Mesenchymal stem cell (in vitro differentiated cells and primary cell): ENCODE measurements around the gene EIF3B.
"Not testable (repeated sequence)": the region's sequence is repeated elsewhere in the genome, so short reads cannot be mapped to it uniquely, and the experiment has no call there.

Experiments used
- DNase-seq: peaks from one replicate; pipeline ENCODE4 v3.0.0-alpha.2; 2013
- H2AFZ ChIP-seq: one replicate; pipeline ENCODE4 v1.6.1; 2013; ENCODE audit warnings: low read depth, mild to moderate bottlenecking, control low read depth, inconsistent platforms, low read length, moderate library complexity
- H2AK5ac ChIP-seq: 2 replicates; pipeline ENCODE4 v1.6.1; 2013; ENCODE audit warnings: low read length, moderate library complexity, mild to moderate bottlenecking, inconsistent platforms; ENCODE audit not compliant: severe bottlenecking
- H2BK120ac ChIP-seq: one replicate; pipeline ENCODE4 v1.6.1; 2013; ENCODE audit warnings: low read depth, mild to moderate bottlenecking, inconsistent platforms, low read length, moderate library complexity
- H2BK12ac ChIP-seq, 2 experiments: one replicate each; pipeline ENCODE4 v1.6.1; 2013; ENCODE audit warnings: inconsistent platforms in 2 of 2, low read length in 2 of 2, mild to moderate bottlenecking in 2 of 2, moderate library complexity in 2 of 2, control low read depth in 1 of 2
- H2BK15ac ChIP-seq: one replicate; pipeline ENCODE4 v1.6.1; 2013; ENCODE audit warnings: mild to moderate bottlenecking, low read depth, inconsistent platforms; ENCODE audit not compliant: poor library complexity, severe bottlenecking
- H2BK5ac ChIP-seq: 2 replicates; pipeline ENCODE4 v1.6.1; 2013; ENCODE audit warnings: low read depth, mild to moderate bottlenecking, low read length, control low read depth, inconsistent platforms; ENCODE audit not compliant: poor library complexity, severe bottlenecking
- H3K14ac ChIP-seq, 2 experiments: one replicate each; pipeline ENCODE4 v1.6.1; 2013; ENCODE audit warnings: inconsistent platforms in 2 of 2, low read length in 2 of 2, control low read depth in 1 of 2, mild to moderate bottlenecking in 1 of 2, moderate library complexity in 1 of 2
- H3K18ac ChIP-seq, 2 experiments: one replicate each; pipeline ENCODE4 v1.6.1; 2013; ENCODE audit warnings: inconsistent platforms in 2 of 2, low read length in 2 of 2, control low read depth in 1 of 2, low read depth in 1 of 2, mild to moderate bottlenecking in 1 of 2
- H3K23ac ChIP-seq, 2 experiments: one replicate each; pipeline ENCODE4 v1.6.1; 2013; ENCODE audit warnings: inconsistent platforms in 2 of 2, low read length in 2 of 2, mild to moderate bottlenecking in 2 of 2, moderate library complexity in 2 of 2, control low read depth in 1 of 2
- H3K27ac ChIP-seq: 2 replicates; pipeline ENCODE4 v1.5.1; 2013; ENCODE audit warnings: mild to moderate bottlenecking, moderate library complexity, low read length, control low read depth, inconsistent platforms; ENCODE audit not compliant: poor library complexity, severe bottlenecking
- H3K27me3 ChIP-seq, 2 experiments: 2 replicates each; pipeline versions ENCODE4 v1.6.1 to v1.7.0; 2013; ENCODE audit warnings: low read length in 2 of 2, mild to moderate bottlenecking in 2 of 2, moderate library complexity in 2 of 2, control low read depth in 1 of 2, inconsistent platforms in 1 of 2; ENCODE audit not compliant: control insufficient read depth in 1 of 2, insufficient read depth in 1 of 2
- H3K36me3 ChIP-seq, 2 experiments: 2 replicates each; pipeline versions ENCODE4 v1.6.1 to v1.7.0; 2013; ENCODE audit warnings: low read length in 2 of 2, control low read depth in 1 of 2, inconsistent platforms in 1 of 2, low read depth in 1 of 2, mild to moderate bottlenecking in 1 of 2; ENCODE audit not compliant: insufficient read depth in 2 of 2, control insufficient read depth in 1 of 2
- H3K4ac ChIP-seq, 2 experiments: one replicate each; pipeline ENCODE4 v1.6.1; 2013; ENCODE audit warnings: inconsistent platforms in 2 of 2, low read length in 2 of 2, mild to moderate bottlenecking in 2 of 2, moderate library complexity in 2 of 2, control low read depth in 1 of 2, low read depth in 1 of 2
- H3K4me1 ChIP-seq: 2 replicates; pipeline ENCODE4 v1.6.1; 2013; ENCODE audit warnings: low read depth, low read length, control low read depth; ENCODE audit not compliant: control insufficient read depth, insufficient read depth
- H3K4me2 ChIP-seq: 2 replicates; pipeline ENCODE4 v1.6.1; 2013; ENCODE audit warnings: low read length, mild to moderate bottlenecking, inconsistent platforms; ENCODE audit not compliant: poor library complexity, severe bottlenecking
- H3K4me3 ChIP-seq, 2 experiments: 2 replicates each; pipeline versions ENCODE4 v1.5.1 to v1.7.0; 2013; ENCODE audit warnings: low read length in 2 of 2, mild to moderate bottlenecking in 2 of 2, control low read depth in 1 of 2, low read depth in 1 of 2; ENCODE audit not compliant: insufficient read depth in 1 of 2
- H3K79me1 ChIP-seq: replicated peaks from 2 replicates; pipeline ENCODE4 v1.6.1; 2013; ENCODE audit warnings: mild to moderate bottlenecking, control low read depth, low read length, inconsistent platforms; ENCODE audit not compliant: poor library complexity, severe bottlenecking
- H3K9ac ChIP-seq: 2 replicates; pipeline ENCODE4 v1.7.0; 2013; ENCODE audit warnings: mild to moderate bottlenecking, low read length, moderate library complexity
- H3K9me3 ChIP-seq: 2 replicates; pipeline ENCODE4 v1.7.0; 2013; ENCODE audit warnings: mild to moderate bottlenecking, low read length; ENCODE audit not compliant: control insufficient read depth
- H4K8ac ChIP-seq: one replicate; pipeline ENCODE4 v1.6.1; 2013; ENCODE audit warnings: inconsistent platforms, mild to moderate bottlenecking, low read length, moderate library complexity
- H4K91ac ChIP-seq: one replicate; pipeline ENCODE4 v1.6.1; 2013; ENCODE audit warnings: mild to moderate bottlenecking, low read length, inconsistent platforms
- WGBS: methylation state at CpG from one replicate; pipeline ENCODE4 v1.1.7; 2013; ENCODE audit warnings: mixed read lengths; 5-methylcytosine and 5-hydroxymethylcytosine counted together

Gene EIF3B

DNA sequence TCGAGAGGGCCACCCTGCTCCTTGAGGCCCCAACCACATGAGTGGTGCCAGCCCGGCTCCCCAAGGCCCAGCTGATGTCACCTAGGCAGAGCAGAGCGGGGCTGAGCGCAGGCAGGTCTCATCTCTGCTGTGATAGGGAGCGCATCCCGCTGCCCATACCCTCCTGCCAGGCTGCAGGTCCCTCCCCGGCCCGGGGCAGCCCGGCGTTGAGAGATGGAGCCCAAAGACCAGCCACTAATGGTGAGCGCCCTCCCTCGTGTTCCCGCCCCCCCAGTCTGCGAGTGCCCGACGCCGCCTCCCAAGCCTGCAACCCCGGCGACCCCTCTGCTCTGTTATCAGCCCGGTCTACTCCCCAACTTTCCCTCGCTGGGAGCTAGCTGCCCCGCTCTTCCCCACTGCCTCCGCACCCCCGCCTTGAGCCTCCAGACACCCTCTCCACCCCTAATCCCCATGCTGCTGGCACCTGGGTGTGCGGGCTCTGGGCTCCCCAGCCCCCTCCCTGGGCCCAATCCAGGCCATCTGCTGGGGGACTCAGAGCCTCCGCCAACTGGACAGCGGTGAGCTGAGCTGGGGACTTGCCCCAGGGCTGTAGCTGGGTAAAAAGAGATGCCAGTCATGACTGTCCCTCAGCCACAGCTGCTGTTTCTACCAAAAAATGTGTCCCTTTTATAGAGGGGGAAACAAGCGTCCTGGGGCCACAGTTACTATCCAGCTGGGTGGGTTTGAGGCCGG is 29.1 kb downstream of the EIF3B start:
- WGBS = 90% methylated on average over 29 of the region's 29 CpGs
- no peak overlapping the region for H4K8ac ChIP-seq
- H3K4me2 ChIP-seq = no peak overlapping the region

GRCh38 chr7:2384354-2385243 is 30.0 kb downstream of the EIF3B start:
- Histone ChIP-seq H3K4me1 (peaks cover 6% of the 10 kb centered on the region), H3K27ac (no peak overlapping the region), H3K9me3 (no peaks in the 10 kb centered on the region), H2BK15ac (peak overlapping the region; percentile 3), H3K14ac (no peak overlapping the region), H3K23ac (no peak overlapping the region), H2AK5ac (no peak overlapping the region), H3K79me1 (peaks cover 13% of the 10 kb centered on the region), H3K4ac (no peak overlapping the region), H2BK12ac (no peak overlapping the region), H4K8ac (no peak overlapping the region), H4K91ac (no peak overlapping the region), H2BK5ac (no peak overlapping the region), H3K18ac (no peak overlapping the region), H3K9ac (no peak overlapping the region), H2BK120ac (no peak overlapping the region), H3K27me3 (no peaks in the 10 kb centered on the region), H3K4me3 (no peak overlapping the region), H3K4me2 (no peak overlapping the region), H3K36me3 (peaks cover 30 to 58% of the 10 kb centered on the region in 2 experiments), H2AFZ (no peak overlapping the region)
- WGBS = 93% methylated on average over 19 of the region's 19 CpGs
- no peak for DNase-seq

More for the DNA sequence above, 29.1 kb downstream of the EIF3B start:
- Histone ChIP-seq H2BK5ac (no peak overlapping the region), H3K18ac (no peak overlapping the region), H4K91ac (no peak overlapping the region), H2AK5ac (no peak overlapping the region), H3K36me3 (peaks cover 39 to 67% of the 10 kb centered on the region in 2 experiments), H3K14ac (no peak overlapping the region), H2AFZ (no peak overlapping the region), H3K4me3 (no peak overlapping the region), H2BK15ac (peak overlapping the region; percentile 3), H3K9me3 (no peaks in the 10 kb centered on the region), H3K23ac (no peak overlapping the region), H3K4ac (no peak overlapping the region), H3K79me1 (peaks cover 17% of the 10 kb centered on the region), H3K9ac (no peak overlapping the region), H3K4me1 (peaks cover 6% of the 10 kb centered on the region), H3K27ac (no peak overlapping the region), H2BK12ac (no peak overlapping the region), H2BK120ac (no peak overlapping the region), H3K27me3 (no peaks in the 10 kb centered on the region)
- DNase-seq = no peak

GRCh38 chr7:2386122-2386521 is 31.5 kb downstream of the EIF3B start:
- not testable (repeated sequence) for H2AK5ac ChIP-seq, H3K79me1 ChIP-seq, H3K18ac ChIP-seq, H2BK120ac ChIP-seq, H3K4me3 ChIP-seq, H2BK12ac ChIP-seq, H2BK5ac ChIP-seq, H3K27ac ChIP-seq, H4K91ac ChIP-seq, H2BK15ac ChIP-seq, H4K8ac ChIP-seq, H3K14ac ChIP-seq, H3K4me2 ChIP-seq, DNase-seq, H3K9ac ChIP-seq, H3K9me3 ChIP-seq, H2AFZ ChIP-seq, H3K23ac ChIP-seq, H3K27me3 ChIP-seq, H3K4ac ChIP-seq
- WGBS = 76% methylated on average over 8 of the region's 9 CpGs
- Histone ChIP-seq H3K4me1 (peaks cover 13% of the 10 kb centered on the region), H3K36me3 (peaks cover 15 to 43% of the 10 kb centered on the region in 2 experiments)

DNA sequence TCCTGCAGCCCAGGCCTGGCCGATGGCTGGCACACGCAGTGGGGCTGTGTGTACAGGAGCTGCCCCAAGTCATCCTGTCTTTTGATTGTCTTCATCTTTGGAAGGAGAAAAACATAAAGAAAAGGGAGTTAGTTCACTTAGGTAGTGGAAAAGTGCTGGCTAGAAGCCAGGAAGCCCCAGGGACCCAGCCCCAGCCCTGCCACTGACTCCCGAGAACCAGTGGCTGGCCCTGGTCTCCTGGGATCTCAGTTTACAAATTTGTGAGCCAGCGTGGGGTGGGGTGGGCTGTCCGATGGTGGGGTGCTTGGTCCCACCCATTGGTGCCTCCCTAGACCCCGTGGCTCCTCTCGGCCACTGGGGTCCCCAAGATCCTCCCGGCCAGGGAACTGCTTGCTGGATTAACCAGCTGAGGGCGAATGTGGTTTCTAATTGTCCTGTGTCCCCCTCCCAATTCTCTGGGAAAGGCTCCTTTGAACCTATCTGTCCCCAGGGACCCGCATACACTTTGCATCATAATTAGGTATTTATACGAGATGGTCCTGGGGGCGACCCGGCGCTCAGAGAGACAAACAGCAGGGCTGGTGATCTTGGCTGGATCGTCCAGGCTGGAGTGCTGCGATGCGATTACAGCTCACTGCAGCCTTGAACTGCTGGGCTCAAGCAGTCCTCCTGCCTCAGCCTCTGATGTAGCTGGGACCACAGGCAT is 32.5 kb downstream of the EIF3B start:
- Histone ChIP-seq H2AFZ (no peak overlapping the region), H2BK120ac (no peak overlapping the region), H2BK15ac (no peak overlapping the region), H3K27me3 (no peaks in the 10 kb centered on the region), H3K23ac (no peak overlapping the region), H3K9me3 (no peaks in the 10 kb centered on the region), H2BK5ac (no peak overlapping the region), H3K14ac (no peak overlapping the region), H3K27ac (no peak overlapping the region), H3K4me2 (no peak overlapping the region), H4K8ac (no peak overlapping the region), H3K4me1 (peaks cover 13% of the 10 kb centered on the region), H3K9ac (no peak overlapping the region), H3K4ac (no peak overlapping the region), H3K18ac (no peak overlapping the region), H2BK12ac (no peak overlapping the region), H3K4me3 (no peak overlapping the region), H2AK5ac (no peak overlapping the region), H3K36me3 (peaks cover 5 to 38% of the 10 kb centered on the region in 2 experiments), H4K91ac (no peak overlapping the region), H3K79me1 (peaks cover 4% of the 10 kb centered on the region)
- 89% methylated on average over 17 of the region's 17 CpGs for WGBS
- DNase-seq = no peak
